Sciatic nerve (tissue), 2 donors: ENCODE data around the gene STX1A. TPM values are rescaled to one million over a fixed set of nuclear protein-coding genes. Genes with fewer than 3 reads are reported as not detected.

ENCODE experiments used
- ATAC-seq: fragments of 200-7000 bp; cut with Tn5 transposase; one replicate; pipeline ENCODE4 v1.9.1; 2020; ENCODE audit warnings: mild to moderate bottlenecking, moderate library complexity
- DNase-seq: peaks from one replicate; pipeline ENCODE4 v3.0.0-alpha.2; 2020; ENCODE audit warnings: low spot score
- intact Hi-C: fragments of 100-400 bp; cut with DNase I; formaldehyde crosslinking; loops from one replicate; pipeline ENCODE4 v1.14.2; 2022
- total RNA-seq: library from RNA; stranded (reverse); fragmentation: NEBNext Ultra II Directional; extraction: Animal tissue kit (Norgen Biotek cat#: 25700); gene quantifications from one replicate; pipeline ENCODE4 v1.2.1, GENCODE V29; 2021
- donor health status: DM: no; HTN: no; CAD: no.
- donor health status: DM: no; HTN: no; CAD: no.

The STX1A gene
- total RNA-seq: 7.5 TPM

DNA sequence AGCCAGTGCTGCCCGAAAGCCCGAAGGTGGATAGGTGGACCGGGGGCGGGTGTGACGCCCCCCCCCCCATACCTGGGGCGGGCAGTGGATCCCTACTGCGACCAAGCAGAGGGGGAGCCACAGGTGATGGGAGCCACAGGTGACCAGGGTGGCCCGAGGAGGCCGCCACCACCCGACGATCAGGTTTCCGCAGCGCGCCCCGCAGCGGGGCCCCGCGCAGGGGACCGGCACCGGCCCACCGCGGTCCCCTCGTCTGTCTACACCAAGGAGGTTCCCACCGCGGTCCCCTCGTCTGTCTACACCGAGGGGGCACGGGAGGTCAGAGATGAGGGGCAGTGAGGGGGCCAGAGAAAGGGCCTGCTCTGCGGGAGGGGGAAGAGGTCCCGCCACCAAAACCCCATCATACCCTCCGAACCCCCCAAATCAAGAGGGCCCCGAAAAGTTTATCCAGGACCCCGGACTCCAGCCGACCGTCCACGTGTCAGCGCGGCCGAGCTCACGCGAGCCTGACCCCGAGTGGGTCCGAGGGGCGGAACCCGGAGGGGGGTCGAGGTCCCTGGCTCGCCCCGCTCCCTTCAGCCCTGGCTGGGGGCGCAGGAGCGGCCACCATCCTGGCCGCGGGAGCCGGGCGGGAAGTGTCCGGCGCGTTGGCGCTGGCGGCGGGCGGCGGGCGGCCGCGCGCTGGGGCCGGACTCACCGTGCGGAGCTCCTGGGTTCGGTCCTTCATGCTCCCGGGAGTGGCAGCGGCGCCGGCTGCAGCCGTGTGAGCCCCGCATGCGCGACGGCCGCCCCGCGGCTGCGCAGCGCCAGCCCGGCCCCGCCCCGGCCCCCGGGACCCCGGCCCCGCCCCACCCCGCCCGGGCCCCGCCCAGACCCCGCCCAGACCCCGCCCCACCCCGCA, at the start of gene STX1A:
Gene STX1A, minus strand, starts transcription at position 765 of the 901 bp plus-strand sequence. Its CDS starts 38 bp downstream, at position 727.
- intact Hi-C loops: no loop called here

DNA sequence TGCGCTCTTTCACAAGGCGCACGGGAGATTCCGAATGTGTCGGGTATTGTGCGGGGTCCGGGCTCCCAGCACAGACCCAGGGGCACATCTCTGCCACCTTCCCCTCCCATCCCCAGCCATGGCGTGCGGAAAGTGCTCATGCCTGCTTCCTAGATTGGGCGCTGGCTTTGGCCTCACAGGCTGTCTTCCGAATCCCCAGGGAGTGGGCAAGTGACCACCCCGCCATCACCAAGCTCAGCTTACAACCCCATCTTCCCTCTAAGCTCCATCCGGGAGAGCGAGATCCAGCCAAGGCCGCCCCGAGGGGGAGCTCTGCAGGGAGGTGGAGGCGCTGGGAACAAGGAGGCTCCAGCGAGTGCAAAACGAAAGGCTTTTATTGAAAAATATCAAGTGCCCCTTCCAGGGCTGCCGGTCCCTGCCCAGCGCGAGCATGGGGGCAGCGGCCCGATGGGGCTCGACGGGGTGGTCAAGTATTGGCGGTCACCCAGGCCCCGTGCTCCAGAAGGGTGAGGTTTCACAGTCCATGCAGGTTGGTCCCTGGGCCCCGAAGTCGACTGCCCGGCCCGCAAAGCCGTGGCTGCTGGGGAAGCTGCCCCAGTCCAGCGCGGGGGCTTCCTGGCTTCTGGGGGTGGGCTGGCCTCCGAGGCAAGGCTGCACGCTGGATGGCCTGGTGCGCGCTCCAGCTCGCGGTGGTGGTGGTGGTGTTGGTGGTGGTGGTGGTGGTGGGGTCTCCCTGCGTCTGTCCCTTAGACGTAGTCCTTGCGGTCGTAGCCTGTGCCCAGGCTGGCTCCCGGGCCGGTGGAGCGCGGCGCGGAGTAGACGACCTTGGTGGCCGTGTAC, 49.4 kb upstream of the STX1A start:
- ATAC-seq (no peak), DNase-seq (no peak)
- intact Hi-C loops: no loop called here

More for the DNA sequence above, at the start of gene STX1A:
- DNase-seq (peak; percentile 78), ATAC-seq (peak; percentile 63)

DNA sequence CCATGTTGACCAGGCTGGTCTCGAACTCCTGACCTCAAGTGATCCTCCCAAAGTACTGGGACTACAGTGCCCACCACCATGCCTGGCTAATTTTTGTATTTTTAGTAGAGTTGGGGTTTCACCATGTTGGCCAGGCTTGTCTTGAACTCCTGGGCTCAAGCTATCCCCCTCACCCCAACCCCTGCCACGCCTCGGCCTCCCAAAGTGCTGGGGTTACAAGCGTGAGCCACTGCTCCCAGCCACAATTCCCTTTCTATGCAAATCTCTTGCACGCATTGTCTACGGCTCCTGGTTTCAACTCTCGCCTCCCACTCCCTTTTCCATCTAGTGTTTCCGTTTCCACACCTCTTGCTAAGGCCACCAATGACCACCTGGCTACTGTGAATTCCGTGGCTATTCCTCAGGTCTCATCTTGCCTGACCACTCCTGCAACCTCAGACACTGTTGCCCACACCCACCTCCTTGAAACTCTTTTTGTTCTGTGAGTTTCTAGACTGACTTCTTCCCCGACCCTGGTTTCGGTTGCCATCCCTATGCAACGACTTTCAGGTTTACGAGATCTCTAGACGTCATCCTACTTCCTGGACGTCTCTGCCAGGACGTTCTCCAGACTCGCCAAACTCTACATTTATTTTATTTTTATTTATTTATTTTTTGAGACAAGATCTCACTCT, 47.2 kb upstream of the STX1A start:
- no peak for ATAC-seq
- intact Hi-C loops: no loop called here

DNA sequence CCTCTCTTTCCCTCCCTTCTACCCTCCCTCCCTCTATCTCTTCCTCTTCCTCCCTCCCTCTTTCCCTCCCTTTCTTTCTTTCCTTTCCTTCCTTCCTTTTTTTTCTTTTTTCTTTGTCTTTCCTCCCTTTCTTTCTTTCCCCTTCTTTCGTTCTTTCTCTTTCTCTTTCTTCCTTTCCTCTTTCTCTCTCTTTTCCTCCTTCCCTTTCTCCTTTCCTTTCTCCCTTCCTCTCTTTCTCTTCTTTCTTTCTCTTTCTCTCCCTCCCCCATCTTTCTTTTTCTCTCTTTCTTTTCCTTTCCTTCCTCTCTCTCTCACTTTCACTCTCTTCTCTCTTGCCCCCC, 43.2 kb upstream of the STX1A start:
- no peak for ATAC-seq
- no peak for DNase-seq
- intact Hi-C loops: no loop called here

More for the DNA sequence above, 47.2 kb upstream of the STX1A start:
- no peak for DNase-seq

DNA sequence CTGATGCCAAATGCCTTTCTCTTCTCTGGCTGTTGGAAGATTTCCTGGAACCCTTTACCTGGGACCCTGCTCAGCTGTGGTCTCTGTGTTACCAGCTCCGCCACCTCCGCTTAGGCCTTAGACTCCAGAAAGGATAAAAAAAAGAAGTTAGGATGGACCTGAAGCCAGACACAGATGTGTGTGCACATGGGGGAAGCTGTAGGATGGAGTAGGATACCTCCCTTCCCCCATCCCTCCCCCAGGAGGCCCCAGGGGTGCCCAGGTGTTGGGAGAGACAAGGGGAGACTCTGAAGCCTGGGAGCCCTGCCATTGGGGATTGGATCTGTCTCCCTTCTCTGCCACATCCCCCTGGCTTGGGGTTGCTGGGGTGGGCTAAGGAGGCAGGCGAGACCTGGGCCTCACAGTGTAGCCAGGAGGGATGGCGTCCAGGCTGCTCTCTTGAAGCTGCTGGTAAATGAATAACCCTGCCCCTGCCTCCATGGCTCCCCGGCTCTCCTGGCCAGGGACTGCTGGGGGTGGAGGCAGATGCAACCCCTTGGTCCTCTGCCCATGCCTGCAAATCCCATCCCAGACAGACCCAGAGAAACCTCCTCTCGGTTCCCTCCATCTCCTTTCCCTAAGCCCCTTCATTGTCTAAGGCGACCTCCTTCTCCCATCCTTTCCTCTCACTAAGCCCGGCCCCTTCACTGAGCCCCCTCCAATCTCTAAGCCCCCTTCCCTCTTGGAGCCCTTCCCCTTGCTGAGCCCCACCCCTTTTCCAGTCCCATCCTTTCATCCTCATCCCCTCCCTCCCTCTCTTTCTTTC, 42.6 kb upstream of the STX1A start:
- intact Hi-C loops: no loop called here
- no peak for DNase-seq

DNA sequence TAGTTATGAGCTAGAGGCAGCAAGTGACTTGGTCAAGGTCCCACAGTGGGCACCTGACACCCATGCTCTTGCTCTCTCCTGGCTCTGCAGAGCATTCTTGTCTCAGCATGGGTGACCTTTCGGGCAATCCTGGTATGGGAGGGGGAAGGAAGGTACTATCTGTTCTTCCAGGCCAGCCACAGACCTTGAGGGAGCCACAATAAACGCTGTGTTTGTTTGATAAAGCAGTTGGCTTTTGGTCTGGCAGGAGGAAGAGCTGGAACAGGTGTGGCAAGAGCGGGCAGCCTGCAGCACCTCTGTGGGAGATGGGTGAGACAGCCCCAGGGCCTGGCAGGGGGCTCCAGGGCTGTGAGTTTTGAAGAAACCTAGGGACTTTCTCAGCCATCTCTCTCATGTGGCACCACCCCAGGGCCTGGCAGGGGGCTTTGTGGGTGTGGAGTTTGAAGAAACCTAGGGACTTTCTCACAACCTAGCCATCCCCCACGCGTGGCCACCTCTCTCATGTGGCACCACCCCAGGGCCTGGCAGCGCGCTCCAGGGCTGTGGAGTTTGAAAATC, 39.2 kb upstream of the STX1A start:
- DNase-seq: no peak
- intact Hi-C loops: no loop called here
- ATAC-seq: no peak

More for the DNA sequence above, 42.6 kb upstream of the STX1A start:
- no peak for ATAC-seq

DNA sequence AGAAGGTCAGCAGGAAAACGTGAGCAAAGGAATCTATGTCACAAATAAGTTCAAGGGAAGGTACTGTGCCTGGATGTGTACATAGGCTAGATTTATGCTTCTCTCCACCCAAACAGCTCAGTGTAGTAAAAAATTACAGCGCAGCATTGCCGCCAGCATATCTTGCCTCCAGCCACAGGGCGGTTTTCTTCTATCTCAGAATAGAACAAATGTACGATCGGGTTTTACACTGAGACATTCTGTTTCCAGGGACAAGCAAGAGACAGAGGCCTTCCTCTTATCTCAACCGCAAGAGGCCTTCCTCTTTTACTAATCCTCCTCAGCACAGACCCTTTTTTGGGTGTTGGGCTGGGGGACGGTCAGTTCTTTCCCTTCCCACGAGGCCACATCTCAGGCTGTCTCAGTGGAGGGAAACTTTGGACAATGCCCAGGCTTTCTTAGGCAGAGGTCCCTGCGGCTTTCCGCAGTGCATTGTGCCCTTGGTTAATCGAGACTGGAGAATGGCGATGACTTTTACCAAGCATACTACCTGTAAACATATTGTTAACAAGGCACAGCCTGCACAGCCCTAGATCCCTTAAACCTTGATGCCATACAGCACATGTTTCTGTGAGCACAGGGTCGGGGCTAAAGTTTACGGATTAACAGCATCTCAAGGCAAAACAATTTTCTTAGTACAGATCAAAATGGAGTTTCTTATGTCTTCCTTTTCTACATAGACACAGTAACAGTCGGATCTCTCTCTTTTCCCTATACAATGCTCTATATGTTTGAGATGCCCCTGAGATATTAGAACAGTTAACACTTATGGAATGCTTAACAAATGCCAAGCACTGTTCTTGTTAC, 30.7 kb upstream of the STX1A start:
- intact Hi-C loops: no loop called here
- ATAC-seq (no peak), DNase-seq (no peak)

DNA sequence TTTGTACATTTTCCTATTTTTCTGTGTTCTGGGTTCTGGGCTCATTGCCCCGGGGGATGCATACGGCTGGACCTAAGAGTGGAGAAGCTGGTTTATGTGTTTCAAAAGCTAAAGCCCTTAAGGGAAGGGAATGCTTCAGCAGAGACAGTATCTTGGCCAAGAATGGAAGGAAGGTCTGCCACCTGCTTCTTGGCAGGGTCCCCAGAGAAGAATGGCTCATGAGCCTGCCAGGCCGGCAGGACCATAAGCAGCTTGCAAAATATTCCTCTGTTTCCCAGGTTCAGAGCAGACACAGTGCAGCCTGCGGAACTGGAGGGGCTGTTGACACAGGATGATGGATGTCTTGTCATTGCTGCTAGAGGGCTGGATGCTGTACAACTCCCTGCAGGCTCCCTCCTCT, 26.9 kb upstream of the STX1A start:
- DNase-seq: no peak
- ATAC-seq: no peak
- intact Hi-C loops: no loop called here

DNA sequence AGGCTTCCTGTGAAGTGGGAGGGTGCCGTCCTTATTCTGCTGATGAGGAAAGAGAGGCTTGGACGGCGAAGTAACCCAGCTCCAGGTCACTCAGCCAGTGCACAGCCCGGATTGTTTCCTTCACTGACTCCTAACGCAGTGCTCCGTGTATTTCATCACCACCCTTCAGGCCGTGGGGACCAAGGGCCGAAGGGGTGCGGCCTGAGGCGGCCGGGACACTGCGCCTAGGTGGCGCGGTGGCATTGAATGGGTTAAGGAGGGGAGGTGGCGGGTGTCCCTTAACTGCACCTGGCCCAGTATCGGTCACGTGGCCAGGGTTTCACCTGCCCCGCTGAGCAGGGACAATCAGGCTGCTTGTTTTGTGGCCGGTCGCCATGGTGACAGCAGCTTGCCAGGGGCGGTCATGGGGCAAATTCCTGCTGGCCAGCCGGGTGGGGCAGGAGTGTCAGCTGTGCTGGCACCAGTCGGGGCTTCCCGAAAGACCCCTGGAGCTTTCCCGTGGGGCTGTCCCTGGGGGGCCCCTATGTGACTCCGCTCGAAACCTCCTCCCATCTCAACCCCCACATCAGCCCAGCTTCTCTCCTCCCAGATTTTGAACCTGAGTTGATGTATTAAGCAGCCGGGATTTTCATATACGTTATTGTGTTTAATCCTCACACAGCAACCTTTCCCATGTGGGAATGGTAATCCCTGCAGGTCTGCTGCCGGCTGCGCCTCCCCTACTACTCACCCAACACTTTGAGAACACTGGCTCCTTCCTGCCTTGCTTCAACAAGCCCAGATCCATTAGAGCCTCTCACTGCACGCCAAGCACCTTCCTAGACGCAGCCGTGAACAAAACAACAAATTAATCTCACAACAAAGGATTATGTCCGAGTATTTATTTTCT, 23.5 kb upstream of the STX1A start:
- no peak for DNase-seq
- no peak for ATAC-seq
- intact Hi-C loops: no loop called here

DNA sequence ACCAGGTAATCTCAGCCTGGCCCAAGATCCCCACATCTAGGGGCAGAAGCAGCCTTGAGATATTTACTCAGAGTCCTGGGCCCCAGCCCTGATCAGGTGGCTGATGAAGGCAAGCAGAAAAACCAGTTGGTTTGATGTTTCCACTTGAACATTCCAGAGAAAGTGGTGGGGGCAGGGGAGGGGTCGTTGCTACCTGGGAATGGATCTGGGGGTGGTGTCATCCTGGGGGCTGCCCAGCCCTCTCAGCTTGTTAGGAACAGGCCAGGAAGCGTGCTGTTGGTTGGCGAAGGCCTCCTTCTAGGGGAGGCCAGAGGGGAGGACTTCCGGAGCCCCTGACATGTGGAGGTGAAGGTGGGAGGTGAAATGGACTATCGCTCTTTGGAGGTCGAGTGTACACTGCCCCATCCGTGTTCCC, 22.9 kb upstream of the STX1A start:
- ATAC-seq: no peak
- no peak for DNase-seq
- intact Hi-C loops: no loop called here

DNA sequence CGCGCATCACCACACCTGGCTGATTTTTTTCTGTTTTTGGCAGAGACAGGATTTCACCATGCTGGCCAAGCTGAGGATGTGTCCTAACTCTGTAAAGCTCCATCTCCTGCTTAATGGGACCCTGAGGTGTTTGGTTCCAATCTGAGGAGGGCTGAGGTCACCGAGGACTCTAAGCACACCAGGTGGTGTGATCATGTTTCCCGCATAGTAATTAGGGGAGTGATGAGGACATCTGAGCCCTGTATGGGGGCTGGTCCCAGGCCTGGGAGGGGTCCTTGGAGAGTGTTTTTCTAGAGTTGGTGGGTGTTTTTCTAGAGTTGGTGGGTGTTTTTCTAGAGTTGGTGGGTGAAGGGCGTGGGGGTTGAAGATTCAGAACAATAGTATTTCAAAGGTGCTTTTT, 22.1 kb upstream of the STX1A start:
- ATAC-seq (no peak), DNase-seq (no peak)
- intact Hi-C loops: no loop called here

DNA sequence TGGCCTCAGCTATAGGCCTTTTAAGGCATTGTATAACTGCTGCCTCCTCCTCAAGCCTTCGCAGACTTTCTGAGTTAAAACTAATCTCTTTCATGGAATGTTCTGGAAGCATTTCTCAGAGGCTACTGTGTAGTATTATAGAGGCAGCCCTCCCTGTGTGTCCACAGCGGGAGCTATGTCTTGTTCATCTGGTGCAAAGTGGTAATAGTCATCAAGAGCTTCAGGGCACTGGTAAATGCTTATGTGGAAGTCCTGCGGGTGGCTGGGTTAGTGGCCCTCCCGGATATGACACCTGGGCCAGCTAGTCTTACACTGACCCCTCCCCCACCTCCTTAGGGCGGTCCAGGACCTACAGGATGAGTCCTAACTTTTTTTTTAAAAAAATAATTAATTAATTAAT, 21.3 kb upstream of the STX1A start:
- no peak for ATAC-seq
- DNase-seq: no peak
- intact Hi-C loops: no loop called here

DNA sequence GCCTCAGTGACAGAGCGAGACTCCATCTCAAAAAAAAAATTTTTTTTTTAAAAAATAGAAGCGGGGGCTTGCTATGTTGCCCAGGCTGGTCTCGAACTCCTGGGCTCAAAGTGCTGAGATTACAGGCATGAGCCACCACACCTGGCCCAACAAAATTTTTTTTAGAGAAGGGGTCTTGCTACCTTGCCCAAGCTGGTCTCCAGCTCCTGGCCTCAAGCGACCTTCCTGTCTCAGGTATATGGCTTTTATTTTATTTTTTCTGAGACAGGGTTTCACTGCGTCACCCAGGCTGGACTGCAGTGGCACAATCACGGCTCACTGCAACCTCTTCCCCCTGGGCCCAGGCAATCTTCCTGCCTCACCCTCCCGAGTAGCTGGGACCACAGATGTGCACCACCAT, 20.7 kb upstream of the STX1A start:
- ATAC-seq (no peak), DNase-seq (no peak)
- intact Hi-C loops: no loop called here

DNA sequence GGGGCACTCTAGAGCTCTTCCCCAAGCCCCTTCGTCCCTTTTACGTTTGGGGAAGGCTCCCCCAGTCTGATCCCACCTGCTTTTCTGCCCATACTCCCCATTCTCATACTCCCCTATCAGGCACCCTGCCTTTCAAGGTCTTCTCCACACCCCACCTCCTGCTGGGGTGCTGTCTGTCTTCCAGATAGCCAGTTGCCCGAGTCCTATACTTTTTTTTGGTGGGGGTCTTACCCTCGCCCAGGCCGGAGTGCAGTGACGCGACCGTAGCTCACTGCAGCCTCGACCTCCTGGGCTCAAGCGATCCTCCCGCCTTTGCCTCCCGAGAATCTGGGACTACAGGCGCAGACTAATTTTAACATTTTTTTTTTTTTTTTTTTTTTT, 19.9 kb upstream of the STX1A start:
- DNase-seq: no peak
- intact Hi-C loops: loop anchor here (10.0 kb wide), 1 partner anchor 75 kb away; the partner anchor contains the start of gene VPS37D

DNA sequence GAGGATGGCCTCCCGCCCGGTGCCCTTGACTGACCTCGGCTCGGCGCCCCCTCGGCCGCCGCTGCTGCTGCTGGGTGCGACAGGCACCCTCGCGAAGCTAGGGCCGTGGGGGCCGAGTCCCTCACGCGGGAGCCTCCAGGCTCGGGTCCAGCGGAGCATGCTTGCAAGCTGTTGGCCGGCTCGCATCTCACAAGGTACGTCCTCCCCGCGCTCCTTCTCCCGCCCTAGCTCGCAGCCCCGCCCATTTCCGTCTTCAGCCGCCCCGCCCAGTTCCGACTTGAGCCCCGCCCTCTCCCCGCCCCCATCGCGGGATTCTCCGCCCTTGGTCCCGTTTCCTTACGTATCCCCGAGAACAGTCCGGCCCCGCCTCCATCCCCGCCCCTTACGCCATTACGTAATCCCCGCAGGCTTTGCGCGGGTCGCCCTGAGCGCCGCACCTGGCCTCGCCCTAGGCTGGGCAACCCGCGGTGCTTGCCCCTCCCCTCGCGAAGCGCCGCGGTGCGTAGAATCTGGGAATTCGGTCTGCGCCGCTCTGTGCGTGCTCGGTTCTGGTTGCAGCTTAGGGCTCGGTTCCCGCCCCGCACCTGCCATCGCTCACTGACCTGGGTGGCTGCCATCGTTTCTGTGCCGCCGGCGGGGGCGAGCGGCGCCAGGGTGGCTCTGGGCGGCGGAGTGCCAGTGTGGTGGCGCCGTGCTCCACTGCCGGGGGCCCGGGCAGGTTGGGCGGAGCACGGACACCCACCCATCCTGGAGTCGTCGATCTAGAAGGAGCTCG, 19.3 kb upstream of the STX1A start, which contains the start of gene ABHD11:
Gene ABHD11, minus strand, starts transcription at position 191 of the 775 bp plus-strand sequence. Its CDS starts 32 bp downstream, at position 159.
- peak; percentile 100 for DNase-seq
- intact Hi-C loops: loop anchor here (10.0 kb wide), 1 partner anchor 74 kb away; the partner anchor contains the start of gene VPS37D
- peak; percentile 96 for ATAC-seq

More for the DNA sequence above, 19.9 kb upstream of the STX1A start:
- no peak for ATAC-seq

DNA sequence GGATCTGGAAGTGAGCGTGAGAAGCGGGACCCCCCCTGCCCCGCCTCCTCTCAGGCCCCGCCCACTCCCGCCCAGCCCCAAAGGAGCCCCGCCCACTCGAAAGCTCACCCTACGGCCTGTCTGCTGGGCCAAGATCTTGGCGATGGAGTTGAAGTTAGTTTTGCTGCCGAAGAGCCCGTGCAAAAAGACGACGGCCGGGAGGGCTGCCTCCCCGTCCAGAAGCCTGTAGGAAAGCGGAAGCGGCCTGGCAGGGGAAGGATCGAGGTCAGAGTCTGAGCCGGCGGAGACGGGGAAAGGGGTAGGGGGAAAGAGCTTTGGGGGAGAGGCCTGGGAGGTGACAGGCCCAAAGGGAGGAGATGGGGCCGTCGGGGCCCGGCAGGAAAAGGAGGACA, 18.7 kb upstream of the STX1A start:
- ATAC-seq: peak; percentile 33
- peak; percentile 79 for DNase-seq
- intact Hi-C loops: loop anchor here (10.0 kb wide), 1 partner anchor 73 kb away; the partner anchor contains the start of gene VPS37D
